ENCODE results near the gene RAMACL.
"Not testable (repeated sequence)": the region's sequence is repeated elsewhere in the genome, so short reads cannot be mapped to it uniquely, and the experiment has no call there.

Gene RAMACL

DNA sequence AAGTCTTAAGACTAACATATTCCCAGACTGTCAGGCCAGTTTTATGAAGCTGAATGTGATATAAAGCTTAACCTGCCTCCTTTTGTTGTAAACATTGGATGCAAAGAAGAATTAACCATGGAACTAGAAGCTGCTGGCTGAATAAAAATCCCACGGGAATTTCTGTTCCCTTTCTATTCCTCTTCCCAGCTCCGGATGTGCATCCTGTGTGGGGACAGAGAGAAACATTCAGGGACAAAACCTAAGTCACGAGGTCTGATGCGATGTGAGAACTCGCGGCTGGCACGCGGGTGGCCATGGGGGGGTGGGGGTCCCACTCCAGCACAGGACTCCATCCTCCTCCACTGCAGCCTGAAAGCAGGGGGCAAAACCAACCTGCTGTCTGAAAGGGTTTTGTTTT is 32.2 kb downstream of the RAMACL start:
- no peak for DNase-seq

DNA sequence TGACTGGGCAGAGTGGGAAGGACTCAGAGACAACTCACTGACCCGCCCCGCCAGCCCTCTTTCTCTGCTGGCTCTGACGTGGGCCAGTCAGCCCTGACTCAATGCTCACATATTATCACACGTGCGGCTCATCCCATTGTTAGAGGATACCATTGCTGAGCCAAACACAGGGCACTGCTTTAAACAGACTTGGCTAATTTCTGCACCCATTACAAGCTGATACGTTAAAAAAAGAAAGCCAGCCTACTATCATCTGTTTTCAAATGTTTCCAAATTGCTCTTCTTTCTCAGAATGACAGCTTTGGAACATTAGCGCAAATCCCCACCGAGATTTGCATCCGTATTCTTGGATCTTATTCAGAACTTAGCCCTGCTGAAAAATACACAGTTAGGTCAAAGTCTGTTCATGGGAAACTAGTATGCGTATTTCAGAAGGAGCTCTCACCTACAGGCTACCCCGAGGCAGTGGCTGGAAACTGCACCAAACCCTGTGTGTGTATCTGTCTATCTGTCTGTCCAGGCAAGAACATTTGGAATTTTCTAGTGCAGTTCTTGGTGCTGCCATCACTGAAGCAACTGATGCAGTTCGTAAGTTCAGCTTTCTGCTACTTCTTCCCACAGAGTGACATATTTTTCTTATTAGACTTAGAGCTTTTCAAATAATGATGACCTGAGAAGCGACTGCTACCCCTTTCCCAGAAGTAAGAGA is 32.8 kb downstream of the RAMACL start:
- DNase-seq = no peak

DNA sequence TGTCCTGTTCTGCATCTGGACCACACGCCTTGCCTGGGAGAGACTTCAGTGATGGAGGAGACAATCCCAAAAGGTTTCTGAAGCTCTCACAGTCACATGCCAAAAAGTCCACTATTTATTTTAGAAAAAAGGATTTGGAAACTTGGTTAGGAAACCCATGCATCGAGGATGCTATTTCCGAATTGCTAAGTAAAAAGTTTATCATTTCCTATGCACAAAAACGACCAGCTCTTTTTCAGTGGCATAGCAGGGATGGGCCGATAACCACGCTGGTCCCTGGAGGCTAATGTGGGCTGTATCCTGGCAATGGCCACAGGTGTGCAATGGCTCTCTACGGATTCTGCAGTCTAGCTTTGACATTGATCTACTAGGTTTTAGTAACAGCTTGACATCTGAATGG is 33.9 kb downstream of the RAMACL start:
- DNase-seq = no peak

DNA sequence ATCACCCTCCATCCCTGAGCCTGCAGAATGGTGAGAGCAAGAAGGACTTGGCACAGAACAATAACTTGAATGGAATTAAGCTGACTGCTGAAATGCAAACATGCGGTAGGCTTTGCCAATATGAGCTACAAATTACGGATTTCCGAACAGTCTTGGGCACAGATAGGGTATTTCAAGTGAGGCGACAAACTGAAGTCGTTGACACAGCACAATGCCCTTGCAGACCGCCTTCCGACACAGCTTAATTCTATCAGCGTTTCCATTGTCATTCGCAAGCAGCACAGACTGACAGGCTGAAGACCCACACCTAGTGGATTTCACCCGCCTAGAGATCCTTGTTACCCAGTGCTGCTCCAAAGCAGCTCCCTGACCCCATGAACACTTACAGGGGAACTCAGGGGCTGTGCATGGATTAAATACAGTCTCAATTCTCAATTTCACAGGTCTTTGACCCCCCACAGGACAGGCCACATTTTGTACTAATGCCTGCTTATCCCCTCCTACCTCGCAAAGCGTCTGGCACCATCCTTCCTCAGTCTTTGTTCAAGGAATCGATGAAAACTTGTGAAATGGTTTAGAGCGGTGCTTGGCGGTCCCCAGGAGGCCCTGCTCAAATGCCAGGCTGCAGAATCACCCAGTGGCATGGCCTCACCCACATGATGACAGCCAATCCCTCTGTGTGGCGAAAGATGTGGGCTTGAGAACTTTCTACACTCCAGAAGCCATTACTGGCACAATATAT is 34.6 kb downstream of the RAMACL start:
- DNase-seq = no peak

DNA sequence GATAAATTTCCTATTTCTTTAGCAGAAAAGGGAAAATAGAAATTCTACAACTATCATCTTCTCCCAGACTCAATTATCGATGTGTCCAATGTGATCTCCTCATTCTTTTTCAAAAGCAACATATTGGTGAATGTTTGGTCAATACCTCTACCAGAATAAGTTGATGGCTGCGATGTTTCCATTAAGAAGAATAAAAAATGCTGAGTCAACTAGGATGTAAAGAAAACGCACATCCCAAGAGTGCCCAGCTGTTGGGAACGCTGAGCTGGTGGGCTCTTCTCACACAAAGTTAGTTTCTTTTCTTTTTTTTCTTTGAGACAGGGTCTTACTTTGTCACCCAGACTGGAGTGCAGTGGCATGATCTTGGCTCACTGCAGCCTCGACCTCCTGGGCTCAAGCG is 39.8 kb downstream of the RAMACL start:
- DNase-seq = no peak

DNA sequence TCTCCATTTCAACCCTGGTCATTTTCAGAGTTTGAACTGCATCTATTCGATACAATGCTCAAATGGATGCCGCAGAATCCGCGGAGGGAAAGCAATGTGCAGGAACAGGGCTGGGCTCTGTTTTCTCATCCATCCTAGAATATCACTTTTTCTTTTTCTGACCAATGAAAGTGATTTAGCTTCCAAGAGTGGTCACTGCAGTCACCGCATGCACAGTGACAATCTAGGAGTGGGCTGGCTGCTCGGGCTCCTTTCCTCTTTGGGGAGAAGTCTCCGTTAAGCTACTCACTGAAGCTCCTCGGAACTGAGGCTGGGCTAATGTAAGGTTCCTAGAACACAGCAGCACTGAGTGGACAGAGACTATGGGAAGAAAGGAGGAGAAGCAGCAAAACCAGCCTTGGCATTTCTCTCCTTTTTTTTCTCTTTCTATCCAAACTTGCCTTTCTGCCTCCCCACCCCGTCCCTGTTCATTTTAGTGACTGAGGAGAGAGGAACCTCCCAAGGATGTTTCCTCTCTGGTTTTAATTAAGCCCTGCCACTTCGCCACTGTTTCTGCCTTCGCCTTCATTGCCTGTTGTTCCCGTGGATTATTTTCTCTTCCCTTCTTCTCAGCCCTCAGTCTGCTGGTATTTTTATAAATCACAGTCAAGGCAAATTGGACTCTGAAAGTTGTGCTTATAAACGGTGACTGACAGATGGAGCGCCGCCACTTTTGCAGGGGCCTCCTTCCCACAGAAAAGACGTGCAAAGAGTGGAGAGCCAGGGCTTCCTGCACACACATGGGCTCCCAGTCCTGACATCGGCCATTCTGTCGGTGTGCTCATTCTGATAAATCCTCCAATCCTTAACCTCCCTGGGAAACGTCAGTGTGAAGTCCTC is 41.1 kb downstream of the RAMACL start:
- DNase-seq = no peak

DNA sequence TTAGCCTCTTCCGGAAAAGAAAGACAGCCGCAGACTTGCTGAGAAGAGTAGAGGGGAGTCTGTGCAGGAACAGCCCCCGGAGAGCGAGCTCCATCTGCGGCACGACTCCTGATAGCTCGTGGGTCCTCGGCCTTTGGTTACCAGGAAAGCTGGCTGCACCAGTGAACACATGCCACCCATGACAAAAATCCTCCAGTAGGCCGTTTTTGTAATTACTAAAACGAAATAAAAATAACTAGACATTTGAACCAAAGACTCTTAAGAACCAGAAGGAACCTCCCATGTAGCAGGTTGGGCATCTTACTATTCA is 42.2 kb downstream of the RAMACL start:
- DNase-seq = no peak

DNA sequence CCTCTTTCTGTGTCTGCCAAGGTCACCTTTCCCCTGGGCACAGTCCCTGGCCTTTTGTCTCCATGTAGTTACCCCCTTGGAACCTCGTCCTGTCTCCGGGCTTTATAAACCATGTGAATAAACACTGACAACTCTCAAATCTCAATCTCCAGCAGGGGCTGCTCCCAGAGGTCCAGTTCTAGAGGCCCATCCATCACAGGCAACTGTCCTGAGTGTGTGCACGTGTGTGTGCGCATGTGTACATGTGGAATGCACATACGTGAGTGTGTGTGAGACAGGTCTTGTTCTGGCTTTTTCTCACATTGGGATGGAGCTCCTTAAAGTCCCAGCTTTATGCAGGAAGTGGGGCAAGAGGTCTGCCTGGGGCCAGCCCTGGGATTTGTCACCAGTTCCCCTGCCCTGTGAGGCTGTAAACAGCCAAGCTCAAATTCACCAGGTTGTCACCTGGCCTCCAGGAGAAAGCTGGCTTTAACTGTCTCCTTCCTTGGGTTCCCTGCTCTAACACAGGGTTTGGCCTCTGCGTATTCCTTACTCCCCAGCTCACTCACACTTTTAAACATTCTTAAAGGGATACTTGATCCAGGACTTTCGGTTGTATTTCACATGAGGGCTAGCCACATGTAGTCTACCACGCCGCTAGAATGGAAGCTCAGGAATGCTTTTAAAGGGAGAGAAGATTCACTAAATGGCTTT is 42.7 kb downstream of the RAMACL start:
- DNase-seq = no peak

DNA sequence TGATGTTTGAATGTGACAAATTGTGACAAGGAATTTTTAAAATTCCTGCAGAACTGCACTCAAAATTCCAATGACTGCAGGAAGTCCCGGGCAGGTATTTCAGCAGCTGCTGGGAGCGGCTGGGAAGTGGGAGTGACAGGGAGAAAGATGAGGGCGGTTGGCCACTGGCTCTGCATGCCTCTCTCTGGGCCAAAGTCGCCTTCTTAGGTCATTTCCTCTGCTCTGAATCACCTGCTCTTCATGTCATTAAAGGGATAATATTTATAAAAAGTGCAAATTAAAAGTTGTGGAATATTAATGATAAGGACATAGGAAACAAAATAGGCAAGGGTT is 43.9 kb downstream of the RAMACL start:
- DNase-seq = no peak

DNA sequence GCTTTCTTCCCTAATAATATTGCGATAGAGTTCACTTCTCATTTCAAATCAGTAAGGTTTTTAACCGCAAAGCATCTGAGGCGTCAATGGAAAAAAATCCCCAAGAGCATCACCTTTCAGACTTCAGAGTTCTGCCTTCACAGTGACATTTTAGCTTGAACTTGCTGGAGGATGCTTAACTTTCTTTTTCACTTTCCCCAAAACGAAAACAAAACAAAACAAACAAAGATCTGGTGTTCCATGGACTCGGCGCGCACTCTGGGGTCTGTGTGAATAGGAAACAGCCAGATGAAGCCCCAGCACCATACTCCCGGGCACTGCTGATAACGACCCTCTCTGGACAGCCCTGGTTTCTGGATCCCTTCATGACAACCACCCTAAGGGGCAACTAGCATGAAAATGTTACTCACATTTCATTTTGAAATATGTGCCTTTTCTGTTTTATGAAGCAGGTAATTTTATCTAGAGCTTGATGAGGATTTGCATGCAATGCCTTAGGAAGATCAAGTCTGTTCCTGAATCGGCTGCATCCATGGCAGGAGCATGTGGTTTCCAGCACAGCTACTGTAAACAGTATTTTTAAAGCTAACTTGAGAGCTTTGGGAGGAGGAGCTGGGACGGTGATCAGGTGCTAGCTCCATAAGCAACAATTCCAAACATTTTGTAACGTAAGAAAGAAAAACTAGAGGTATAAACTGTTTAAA is 44.5 kb downstream of the RAMACL start:
- no peak for DNase-seq

DNA sequence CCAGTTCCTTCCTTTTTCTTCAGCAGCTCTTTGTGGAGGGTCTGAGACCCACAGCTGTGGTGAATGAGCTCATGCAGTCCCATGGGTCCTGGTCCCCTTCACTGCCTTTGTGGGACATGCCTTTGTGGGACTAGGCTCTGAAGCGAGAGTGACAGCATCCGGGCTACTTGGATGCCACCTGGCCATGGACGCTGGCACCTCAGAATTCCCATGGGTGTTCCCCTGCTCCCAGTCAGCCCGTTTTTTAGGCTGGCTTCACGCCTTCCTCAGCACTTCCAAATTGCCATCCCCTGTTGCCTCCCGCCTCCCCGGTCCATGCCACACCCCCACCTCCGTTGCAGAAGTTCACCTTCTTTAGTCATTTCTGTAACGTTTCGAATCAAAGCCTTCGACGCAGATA is 45.1 kb downstream of the RAMACL start:
- DNase-seq = no peak

DNA sequence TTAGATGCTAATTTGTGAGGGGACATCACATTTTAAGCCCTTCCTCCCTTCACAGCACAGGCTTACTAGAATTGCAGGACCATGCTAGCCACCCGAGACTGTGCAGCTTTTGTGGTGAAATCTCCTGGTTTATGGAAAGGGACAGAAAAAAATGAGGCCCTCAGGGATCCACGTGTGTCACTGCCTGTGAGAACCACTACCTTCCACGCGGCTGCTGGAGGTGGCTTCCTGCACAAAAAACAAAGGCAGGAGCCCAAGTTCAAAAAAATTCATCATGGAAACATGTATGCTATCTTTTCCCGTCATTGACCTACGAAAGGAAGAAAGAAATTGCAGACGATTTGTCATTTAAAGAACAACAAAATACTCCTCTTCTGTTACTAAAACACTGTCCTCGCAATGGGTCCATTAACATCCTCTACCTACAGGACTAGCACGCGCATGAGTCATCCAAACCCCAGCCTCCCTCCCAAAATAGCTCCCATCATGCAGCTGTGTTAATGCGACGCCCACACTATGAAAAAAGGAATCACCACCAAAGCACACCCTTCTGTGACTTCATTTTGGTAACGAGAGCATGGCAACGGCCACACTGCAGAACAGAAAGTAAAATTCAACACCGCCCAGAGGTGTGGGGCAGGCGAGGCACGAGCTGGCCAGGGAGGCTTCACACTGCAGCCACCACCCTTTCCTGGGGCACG is 45.7 kb downstream of the RAMACL start:
- DNase-seq = peak; percentile 47

DNA sequence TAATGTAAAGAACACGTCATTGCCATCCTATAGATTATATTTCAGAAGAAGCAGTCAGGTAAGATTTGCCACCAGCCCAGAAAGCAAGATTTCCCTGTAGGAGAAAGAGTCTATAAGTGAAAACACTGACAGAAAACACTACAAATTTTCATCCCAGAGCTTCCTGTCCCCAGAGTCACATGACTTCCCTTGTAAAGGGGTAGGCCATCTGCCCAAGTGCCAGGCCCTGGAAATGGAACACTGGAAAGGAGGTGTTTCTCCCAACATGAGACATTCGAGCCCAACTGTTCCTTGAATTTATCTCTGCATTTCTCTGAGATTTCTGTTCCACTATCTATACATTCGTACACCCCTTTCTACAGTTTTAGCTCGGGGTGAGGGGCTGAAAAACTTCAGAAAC is 46.9 kb downstream of the RAMACL start:
- DNase-seq = no peak

DNA sequence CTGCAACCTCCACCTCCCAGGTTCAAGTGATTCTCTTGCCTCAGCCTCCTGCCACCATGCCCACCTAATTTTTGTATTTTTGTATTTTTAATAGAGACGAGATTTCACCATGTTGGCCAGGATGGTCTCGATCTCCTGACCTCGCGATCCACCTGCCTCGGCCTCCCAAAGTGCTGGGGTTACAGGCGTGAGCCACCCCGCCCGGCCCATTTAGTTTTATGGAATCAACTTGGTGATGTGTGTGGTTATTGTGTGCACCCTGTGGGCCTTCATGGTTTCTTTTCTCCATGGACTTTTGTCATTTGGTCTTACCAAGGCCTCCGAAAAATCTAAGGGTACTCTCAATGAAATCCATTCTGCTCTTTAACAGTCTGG is 47.5 kb downstream of the RAMACL start:
- not testable (repeated sequence) for DNase-seq

DNA sequence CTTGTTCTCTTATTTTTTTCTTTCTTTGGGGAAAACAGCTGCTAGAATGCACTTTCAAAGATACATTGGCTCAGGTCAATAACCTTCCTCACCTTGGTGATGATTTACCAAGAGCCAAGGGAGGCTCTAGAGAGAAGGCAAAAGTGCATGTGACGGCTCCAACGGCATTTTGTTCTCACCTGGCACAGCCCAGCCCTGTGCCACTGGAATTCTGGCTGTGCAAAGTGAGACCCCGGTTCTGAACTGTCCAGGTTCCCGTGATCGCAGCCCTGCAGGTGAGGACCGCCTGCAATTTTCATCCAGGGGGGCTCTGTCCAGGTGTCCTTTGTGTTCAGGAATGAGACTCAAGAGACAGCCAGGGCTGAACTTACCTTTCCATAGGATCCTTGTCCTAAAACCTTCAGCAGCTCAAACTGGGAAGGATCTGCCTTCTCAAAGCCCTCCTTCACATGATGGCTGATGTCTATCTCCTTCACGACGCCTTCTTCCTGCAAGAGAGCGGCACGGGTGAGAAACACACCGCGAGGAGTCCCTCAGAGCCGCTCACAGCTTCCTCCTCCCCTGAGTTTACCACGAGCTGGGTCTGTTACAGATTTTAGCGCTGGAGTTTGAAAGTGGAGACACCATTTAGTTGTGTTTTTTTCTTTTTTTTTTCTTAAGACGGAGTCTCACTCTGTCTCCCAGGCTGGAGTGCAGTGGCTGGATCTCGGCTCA is 48.0 kb downstream of the RAMACL start:
- no peak for DNase-seq

DNA sequence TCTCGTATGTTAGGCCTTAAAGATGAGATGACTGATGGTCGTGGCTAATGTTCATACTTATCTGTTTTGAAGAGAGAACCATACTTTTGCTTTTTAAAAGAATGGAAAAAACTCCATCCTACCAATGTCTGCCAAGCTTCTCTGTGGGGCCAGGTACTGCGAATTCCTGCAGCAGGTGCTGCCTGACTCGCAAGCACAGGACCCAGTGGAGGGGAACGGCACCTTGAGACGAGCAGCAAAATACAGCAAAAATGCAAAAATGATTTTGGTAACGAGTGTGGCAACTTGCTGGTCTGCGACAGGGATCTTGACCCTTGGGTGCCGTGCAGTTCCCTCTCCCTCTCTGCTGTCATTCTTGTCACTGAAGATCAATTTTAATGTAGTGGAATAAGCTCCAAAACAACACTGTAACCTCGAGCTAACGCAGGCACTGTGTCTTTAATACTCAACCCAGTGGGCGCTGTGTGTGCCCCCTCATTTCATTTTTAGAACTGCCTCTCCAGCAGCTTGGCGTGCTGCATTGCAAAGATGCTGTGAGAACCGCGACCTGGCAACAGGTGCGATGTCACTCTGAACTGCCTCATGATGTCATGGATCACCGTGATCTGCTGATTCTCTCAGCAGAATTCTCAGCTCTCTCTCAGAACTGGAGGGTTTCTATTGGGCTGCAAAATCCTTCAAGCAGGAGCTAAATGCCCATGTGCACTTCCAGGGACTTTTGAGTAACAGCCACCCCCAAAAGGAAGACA is 51.6 kb downstream of the RAMACL start:
- no peak for DNase-seq

DNA sequence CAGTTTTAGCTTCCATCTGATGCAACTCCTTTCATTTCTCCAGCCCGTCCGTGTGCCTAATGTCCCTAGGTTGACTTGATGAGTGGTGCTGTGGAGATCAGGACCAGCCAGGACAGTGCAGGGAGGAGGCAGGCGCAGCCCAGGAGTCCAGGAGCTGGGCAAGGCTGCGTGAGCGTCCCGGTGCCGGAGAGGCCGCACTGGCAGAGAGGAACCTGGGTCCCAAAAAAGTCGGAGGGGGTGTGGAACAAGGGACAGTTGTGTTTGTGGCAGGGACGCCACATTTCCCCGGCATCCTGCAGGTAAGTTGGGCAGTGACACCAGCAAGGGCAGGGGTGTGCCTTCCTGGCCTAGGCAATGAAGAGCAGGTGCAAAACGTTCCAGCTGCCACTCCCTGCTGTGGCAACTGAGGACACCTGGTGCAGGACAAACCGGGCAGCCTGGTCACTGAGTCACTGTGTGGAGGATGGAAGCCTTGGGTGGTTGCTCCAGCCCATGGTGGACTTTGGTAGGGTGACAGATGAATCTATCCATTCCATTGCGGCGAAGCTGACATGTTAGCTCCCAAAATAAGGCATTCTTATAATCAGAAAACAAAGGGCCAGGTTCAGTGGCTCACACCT is 53.2 kb downstream of the RAMACL start:
- DNase-seq = no peak
